Mammary microvascular endothelial cell (primary cell): ENCODE results near the gene RAB3A. TPM values are rescaled to one million over a fixed set of nuclear protein-coding genes. Genes with fewer than 3 reads are reported as not detected.

ENCODE experiments used
- total RNA-seq: library from RNA; depleted of rRNA; stranded (reverse); fragments of >200 nt; gene quantifications from 2 replicates; pipeline ENCODE4 v1.2.3, GENCODE V29; 2015

The RAB3A gene, protein sequence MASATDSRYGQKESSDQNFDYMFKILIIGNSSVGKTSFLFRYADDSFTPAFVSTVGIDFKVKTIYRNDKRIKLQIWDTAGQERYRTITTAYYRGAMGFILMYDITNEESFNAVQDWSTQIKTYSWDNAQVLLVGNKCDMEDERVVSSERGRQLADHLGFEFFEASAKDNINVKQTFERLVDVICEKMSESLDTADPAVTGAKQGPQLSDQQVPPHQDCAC
- total RNA-seq = 0.60 and 1.5 TPM in 2 replicates

GRCh38 chr19:18203863-18204393, at the start of gene RAB3A:
Gene RAB3A (minus strand): TSS chr19:18204042. CDS start chr19:18202740, 1,302 bp downstream.

DNA sequence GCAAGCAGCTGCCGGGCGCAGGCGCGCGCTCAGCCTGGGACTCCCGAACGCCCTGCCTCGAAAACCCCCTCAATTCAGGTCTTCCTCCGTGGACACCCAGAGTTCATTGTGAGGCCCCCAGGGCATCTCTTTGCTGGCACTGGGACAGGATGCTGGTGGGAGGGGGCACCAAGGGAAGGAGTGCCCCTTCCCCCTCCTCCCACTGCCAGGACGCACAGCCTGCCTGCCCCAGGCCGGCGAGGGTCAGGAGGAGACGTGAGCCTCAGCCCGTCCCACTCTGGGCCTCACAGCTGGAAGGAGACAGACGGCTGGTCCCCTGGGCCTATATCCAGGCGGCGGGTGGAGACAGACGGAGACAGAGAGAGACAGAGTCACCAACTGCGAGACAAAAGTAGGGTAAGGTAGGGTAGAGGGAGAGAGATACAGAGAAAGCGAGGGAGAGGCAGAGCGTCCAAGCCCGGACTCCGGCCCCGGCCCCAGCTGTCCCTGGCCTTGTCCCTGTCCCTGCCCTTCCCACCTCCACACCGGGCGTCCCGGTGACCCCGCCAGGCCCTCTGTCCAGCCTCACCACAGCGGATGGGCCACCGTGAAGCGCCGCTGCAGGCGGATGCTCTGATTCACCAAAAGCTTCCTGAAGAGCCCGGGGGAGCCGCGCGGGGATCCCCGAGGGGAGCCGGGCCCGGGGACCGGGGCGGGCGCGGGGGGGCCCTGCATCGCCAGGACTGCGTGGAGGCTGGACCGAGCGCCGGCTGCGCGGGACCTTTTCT, 22.0 kb upstream of the RAB3A start, which contains the start of gene PDE4C:
Gene PDE4C, minus strand, starts transcription at position 737 of the 767 bp plus-strand sequence. Its CDS starts 23 bp downstream, at position 714.

GRCh38 chr19:18192673-18193387, 11.0 kb downstream of the RAB3A start, which contains the start of gene MPV17L2:
Gene MPV17L2 (plus strand): TSS chr19:18193218. CDS start chr19:18193282, 64 bp downstream.

DNA sequence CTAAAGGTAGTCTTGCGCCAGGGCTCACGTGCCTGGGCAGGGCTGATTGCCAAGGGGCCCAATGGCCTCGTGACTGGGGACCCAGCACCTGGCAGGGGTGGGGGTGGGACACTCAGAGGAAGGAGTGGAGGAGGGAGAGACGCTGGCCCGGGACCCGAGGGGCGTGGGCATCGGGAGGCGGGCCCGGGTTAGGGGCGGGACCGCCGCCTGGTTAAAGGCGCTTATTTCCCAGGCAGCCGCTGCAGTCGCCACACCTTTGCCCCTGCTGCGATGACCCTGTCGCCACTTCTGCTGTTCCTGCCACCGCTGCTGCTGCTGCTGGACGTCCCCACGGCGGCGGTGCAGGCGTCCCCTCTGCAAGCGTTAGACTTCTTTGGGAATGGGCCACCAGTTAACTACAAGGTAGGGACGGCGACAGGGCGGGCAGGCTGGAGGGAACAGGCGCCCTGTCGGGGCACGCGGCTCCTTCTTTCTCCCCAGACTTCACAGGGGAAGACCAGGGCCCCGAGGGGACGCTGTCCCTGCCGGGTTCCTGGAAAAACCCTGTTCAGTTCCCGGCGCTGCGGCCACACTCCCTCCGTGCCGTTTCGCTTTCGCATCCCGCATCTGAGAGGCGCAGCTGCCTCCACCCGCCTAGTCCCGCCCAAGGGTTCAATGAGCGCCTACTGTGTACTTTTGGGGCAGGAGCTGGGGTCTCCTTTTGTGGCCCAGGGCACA, 30.1 kb downstream of the RAB3A start, which contains the start of gene IFI30:
Gene IFI30, plus strand, starts transcription at position 242 of the 717 bp plus-strand sequence. Its CDS starts 29 bp downstream, at position 271.

GRCh38 chr19:18152817-18153555, 50.9 kb downstream of the RAB3A start, which contains the start of gene PIK3R2:
Gene PIK3R2 (plus strand): TSS chr19:18153163. CDS start chr19:18155880, 2,717 bp downstream.

Other genes with a start within 250 kb of the RAB3A start
- gene KCNN1, start 236.9 kb downstream of the RAB3A start, total RNA-seq = not detected in 2 replicates
- gene ARRDC2, start 195.9 kb downstream of the RAB3A start, total RNA-seq = 10.9 and 27.0 TPM in 2 replicates
- 0.64 and 0.87 TPM in 2 replicates for gene IL12RB1, start 117.1 kb downstream of the RAB3A start, total RNA-seq
- 3.5 and 3.6 TPM in 2 replicates for gene MAST3, start 106.3 kb downstream of the RAB3A start, total RNA-seq
- gene PIK3R2, start 50.9 kb downstream of the RAB3A start, total RNA-seq = 2.2 and 7.3 TPM in 2 replicates
- gene IFI30, start 30.2 kb downstream of the RAB3A start, total RNA-seq = 16.9 and 21.9 TPM in 2 replicates
- gene MPV17L2, start 10.8 kb downstream of the RAB3A start, total RNA-seq = 31.2 and 59.0 TPM in 2 replicates
- gene PDE4C, start 22.4 kb upstream of the RAB3A start, total RNA-seq = 0.25 and 0.27 TPM in 2 replicates
- gene IQCN, start 70.4 kb upstream of the RAB3A start, total RNA-seq = 0.10 and 0.13 TPM in 2 replicates
- gene JUND, start 77.6 kb upstream of the RAB3A start, total RNA-seq = 210 and 293 TPM in 2 replicates
- 333 and 341 TPM in 2 replicates for gene LSM4, start 119.0 kb upstream of the RAB3A start, total RNA-seq
- 8.5 and 18.4 TPM in 2 replicates for gene PGPEP1, start 136.6 kb upstream of the RAB3A start, total RNA-seq
- 412 and 428 TPM in 2 replicates for gene GDF15, start 182.1 kb upstream of the RAB3A start, total RNA-seq
- gene LRRC25, start 193.6 kb upstream of the RAB3A start, total RNA-seq = not detected in 2 replicates
- 134 and 141 TPM in 2 replicates for gene SSBP4, start 215.4 kb upstream of the RAB3A start, total RNA-seq
- 24.8 and 26.0 TPM in 2 replicates for gene ISYNA1, start 234.1 kb upstream of the RAB3A start, total RNA-seq